NCI-H510A treated with DMSO at 0.1 percent for 48 hours (cell line): ENCODE measurements around the gene CES5A.
A peak's percentile ranks its signal among the peaks of the same experiment; 100 is the strongest.
"Not testable (repeated sequence)": the region's sequence is repeated elsewhere in the genome, so short reads cannot be mapped to it uniquely, and the experiment has no call there.

ENCODE experiments used
- DNase-seq: peaks from one replicate; lab custom pipeline; 2025; lab: John Stamatoyannopoulos, UW

Gene CES5A

GRCh38 chr16:55873122-55873521, 2.1 kb downstream of the CES5A start:
- no peak for DNase-seq

DNA sequence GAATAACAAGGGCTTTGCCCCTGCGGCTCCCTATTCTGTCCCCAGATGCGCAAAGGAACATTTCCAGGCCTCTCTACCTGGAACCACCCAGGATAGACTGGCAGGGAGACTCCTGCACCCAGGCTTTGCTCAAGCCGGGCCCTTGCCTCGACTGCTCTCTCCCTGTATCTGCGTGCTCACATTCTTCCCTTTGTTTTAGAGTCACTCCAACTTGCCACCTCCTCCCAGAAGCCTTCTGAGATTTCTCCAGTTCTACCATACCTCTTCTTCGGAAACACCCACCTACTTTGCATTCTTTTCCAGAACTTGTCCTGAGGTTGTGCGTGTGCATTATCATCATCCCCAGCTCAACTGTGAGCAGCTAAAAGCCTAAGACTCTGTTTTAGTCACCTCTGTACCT, 3.0 kb downstream of the CES5A start:
- no peak for DNase-seq

DNA sequence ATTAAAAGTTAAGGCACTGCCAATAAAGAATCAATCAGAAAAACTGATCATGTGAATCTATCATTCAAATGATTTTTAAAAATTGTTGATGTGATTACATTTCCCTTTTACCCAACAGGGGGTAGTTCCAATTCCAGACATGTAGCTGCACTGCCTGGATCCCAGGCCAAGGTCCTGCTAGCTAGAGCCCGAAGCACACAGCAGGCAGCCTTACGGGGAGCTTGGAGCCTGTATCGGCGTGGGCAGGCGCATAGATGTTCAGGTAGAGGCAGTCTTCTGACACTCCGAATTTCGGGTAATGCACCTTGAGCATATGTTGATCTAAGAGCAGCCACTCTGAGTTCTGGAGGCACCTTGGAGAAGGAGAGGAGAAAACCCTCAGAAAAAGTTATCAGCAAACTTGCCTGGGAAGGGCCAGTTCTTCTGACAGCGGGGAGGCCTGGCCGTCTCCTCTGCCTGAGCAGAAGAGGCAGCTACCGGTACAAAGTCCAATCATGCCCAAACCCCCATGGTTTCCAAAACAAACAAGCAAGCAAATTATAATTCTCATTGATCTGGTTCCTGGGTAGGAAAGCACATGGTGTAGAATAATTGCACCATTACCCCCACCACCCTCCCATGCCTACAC, 3.6 kb downstream of the CES5A start:
- no peak for DNase-seq

- DNase-seq = no peak
Observed at GRCh38 chr16:55868980-55869379, 6.2 kb downstream of the CES5A start.

GRCh38 chr16:55868137-55868536, 7.0 kb downstream of the CES5A start:
- DNase-seq = no peak

DNA sequence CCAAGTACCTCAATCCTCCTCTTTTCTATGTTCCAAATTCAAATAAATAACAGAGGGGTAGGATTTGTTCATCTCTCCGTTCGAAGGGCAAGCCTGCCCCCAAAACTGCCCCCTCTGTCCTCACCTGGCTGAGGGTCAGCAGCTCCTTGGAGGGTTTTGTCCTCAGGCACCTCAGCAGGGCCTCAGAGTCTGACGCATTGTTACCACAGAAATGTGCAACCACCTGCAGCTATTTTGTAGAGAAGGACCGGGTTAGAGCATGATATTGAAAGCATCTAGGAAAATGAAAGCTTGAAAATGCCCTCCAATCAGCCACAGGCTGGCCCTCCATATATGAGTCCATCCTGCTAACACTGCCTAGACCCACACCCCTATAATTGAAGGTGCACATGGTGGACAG, 13.9 kb downstream of the CES5A start:
- no peak for DNase-seq

DNA sequence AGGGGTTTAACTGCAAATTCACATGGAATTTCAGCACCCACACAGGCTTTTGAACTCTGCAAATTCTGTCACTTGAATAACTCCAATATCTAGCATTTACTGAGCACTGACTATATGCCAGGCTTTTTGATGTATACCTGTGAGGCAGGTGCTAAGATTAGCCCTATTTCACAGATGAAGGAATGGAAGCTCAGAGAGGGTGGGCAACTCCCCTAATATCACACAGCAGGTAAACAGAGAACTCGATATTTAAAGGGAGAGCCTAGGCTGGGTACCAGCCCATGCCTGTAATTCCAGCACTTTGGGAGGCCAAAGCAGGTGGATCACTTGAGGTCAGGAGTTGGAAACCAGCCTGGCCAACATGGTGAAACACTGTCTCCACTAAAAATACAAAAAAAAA, 17.5 kb downstream of the CES5A start:
- DNase-seq = not testable (repeated sequence)

- DNase-seq = no peak
Observed at GRCh38 chr16:55856950-55857349, 18.2 kb downstream of the CES5A start.

- DNase-seq = no peak
Observed at GRCh38 chr16:55853114-55853513, 22.1 kb downstream of the CES5A start.

- no peak for DNase-seq
Observed at GRCh38 chr16:55849536-55849935, 25.6 kb downstream of the CES5A start.

DNA sequence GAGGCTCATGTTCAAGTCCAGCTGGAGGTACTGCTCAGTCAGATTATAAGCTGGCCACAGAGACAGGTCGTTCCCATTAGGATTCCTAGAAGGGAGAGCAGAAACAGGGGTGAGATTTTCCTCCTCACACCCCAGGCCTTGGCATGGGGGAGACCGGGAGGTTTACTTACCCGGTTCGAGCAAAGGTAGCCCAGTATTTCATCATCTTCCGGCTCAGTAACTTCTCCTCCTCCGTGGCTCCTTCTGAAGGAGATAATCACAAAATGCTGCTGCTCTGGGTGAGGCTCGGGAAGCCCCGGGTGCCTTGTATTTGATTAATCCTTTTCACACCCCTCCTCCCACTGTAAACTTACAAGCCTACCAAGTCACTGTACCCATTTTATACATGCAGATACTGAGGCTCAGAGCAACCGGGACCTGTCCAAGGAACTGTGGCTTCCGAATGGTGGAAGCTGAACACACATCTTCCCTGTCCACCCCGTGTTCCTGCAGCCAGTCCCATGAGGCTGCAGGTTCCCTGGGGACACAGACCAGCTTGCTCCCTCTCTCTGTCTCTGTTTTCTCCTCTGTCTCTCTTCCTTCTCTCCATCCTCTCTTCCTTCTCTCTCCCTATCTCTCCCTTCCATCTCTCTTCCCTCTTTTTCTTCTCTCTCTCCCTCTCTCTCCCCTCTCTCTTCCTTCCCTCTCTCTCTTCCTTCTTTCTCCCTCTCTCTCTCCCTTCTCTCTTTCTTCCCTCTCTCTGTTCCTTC, 28.4 kb downstream of the CES5A start:
- no peak for DNase-seq

DNA sequence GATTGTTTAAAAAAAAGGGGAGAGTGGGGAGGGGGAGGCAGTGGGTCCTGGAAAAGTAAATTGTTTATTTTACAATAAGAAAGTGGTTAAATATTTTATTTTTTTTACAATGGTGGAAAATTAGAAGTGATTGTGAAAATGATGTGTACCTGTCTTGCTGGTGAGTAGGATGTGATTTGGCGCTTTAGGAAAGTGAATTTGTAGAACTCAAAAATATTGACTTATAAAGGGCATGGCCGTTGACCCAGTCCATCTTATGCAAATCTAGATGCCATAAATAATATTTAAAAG, 32.1 kb downstream of the CES5A start:
- no peak for DNase-seq

GRCh38 chr16:55842369-55843104, 32.6 kb downstream of the CES5A start:
- peak; percentile 56 for DNase-seq

GRCh38 chr16:55839115-55839514, 36.1 kb downstream of the CES5A start:
- no peak for DNase-seq

DNA sequence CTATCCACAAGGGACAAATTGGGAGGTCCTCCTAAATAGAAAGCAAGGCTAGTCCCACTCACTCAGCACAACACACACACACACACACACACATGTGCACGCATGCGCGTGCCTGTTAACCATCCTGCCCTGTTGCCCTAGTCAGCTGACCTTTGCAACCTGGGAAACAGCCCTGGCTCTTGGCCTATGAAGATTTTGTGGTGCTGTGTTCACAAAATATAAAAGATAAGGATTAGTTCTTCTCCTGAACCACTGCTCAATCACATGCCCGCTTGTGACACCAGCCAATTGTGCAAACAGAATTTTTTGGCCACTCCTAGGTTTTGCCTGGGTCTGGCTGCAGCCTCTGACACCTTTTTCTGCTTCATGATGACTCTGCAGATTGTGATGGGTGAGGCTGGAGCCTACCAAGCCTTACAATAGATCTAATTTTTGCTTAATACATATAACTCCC, 39.0 kb downstream of the CES5A start:
- no peak for DNase-seq

DNA sequence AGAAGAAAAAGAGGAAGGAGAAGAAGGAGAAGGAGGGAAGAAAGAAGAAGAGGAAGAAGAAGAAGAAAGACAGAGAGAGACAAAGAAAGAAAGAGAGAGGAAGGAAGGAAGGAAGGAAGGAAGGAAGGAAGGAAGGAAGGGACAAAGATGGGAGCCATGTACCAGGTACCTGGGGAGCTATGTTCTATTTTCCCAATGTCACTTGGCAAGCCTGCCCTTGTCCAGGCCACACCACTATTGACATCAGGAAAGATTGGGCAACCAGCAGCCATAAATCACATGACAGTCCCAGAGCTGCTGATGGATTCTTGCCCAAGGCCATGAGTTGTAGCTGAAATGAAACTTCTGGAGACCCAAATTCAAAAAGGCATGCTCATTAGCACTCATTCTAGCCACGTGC, 39.6 kb downstream of the CES5A start:
- DNase-seq = no peak

- not testable (repeated sequence) for DNase-seq
Observed at GRCh38 chr16:55835173-55835572, 40.0 kb downstream of the CES5A start.

DNA sequence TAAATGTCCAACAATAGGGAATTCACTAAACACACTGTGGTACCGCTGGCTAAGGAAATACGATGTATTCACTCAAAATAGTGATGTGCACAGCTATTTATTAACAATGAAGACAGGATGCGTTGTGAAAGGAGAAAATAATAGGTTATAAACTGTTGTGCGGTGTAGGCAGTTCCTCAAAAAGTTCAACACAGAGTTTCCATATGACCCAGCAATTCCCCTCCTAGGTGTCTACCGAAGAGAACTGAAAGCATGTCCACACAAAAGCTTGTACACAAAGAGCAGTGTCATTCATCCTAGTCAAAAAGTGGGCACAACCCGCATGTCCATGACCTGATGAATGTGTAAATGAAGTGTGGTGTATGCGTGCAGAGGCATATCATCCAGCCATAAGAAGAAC, 41.1 kb downstream of the CES5A start:
- DNase-seq = no peak

GRCh38 chr16:55832773-55833691, 42.1 kb downstream of the CES5A start, which contains the start of gene CES1:
Gene CES1 (minus strand): TSS chr16:55833096. CDS start chr16:55833055, 41 bp downstream.
- DNase-seq = no peak

DNA sequence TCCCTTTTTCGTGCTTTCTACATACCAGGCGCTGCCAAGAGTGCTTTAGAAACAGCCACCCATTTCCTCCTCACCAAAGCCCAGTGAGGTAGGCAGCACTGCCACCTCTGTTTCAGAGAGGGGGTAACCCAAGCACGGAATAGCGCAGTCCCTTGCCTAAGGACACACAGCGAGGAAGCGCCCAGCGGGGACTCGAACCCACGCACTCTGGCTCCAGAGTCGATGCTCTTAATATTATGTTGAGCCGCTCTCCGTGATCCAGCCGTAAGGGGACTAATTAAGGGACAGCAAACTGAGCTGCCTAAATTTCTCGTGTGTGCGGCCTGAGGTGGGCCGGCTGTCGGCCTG, 42.8 kb downstream of the CES5A start:
- DNase-seq = no peak

DNA sequence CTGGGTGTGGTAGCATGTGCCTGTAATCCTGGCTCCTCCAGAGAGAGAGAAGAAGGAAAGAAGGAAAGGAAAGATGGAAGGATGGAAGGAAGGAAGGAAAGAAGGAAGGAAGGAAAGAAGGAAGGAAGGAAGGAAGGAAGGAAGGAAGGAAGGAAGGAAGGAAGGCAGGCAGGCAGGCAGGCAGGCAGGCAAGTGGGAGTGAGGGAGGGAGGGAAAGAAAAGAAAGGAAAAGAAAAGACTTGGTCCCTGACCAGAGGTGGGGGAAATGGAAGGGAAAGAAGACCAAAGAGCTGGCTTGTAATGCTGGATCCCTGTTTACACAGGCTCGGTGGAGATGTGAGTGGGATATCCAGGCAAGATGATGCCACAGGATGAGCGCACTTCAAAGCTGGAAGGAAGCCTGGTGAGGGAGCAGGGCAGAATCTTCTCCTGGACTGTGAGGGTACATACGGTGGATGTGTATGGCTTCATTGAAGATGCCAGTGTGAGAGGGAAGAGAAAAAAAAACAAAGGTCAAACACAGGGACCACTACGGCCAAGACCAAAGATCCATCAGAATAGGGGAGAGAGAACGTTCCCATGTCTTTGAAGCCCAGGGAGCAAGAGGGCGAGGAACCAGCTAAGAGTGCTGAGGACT, 44.4 kb downstream of the CES5A start:
- DNase-seq = no peak

GRCh38 chr16:55829232-55829631, 45.9 kb downstream of the CES5A start:
- DNase-seq = not testable (repeated sequence)
